Measurements from ENCODE around the gene TEX29. TPM values are rescaled to one million over a fixed set of nuclear protein-coding genes. Genes with fewer than 3 reads are reported as not detected.

Gene TEX29
- total RNA-seq, 1 donor from 2014 or later = 2.9 TPM

GRCh38 chr13:111304603-111305289 is 15.7 kb upstream of the TEX29 start:
- intact Hi-C loops (cut with DNase I) = no loop called here
- DNase-seq (ENCODE audit: extremely low spot score in 2 of 2) = no peak
- no peaks in the 10 kb centered on the region for H3K4me1 ChIP-seq
- H3K36me3 ChIP-seq = peaks cover 5 to 73% of the 10 kb centered on the region in 2 donors
- no peak overlapping the region for H3K4me3 ChIP-seq
- TF ChIP-seq POLR2A (IDR thresholded peaks at IDR 0.05) (no peak), CTCF (IDR thresholded peaks at IDR 0.05) (no peak), POLR2AphosphoS5 (IDR thresholded peaks at IDR 0.05; ENCODE audit: insufficient read depth in 1 of 2, low read depth in 1 of 2) (no peak)
- H3K9me3 ChIP-seq = no peaks in the 10 kb centered on the region
- no peak overlapping the region for H3K27ac ChIP-seq
- H3K27me3 ChIP-seq = no peaks in the 10 kb centered on the region

GRCh38 chr13:111312944-111313590 is 7.4 kb upstream of the TEX29 start:
- no peaks in the 10 kb centered on the region for H3K27me3 ChIP-seq
- no peaks in the 10 kb centered on the region for H3K4me1 ChIP-seq
- TF ChIP-seq CTCF (IDR thresholded peaks at IDR 0.05) (no peak), POLR2A (IDR thresholded peaks at IDR 0.05) (no peak), POLR2AphosphoS5 (IDR thresholded peaks at IDR 0.05; ENCODE audit: insufficient read depth in 1 of 2, low read depth in 1 of 2) (no peak)
- no peak for DNase-seq (ENCODE audit: extremely low spot score in 2 of 2)
- no peaks in the 10 kb centered on the region for H3K36me3 ChIP-seq
- no peaks in the 10 kb centered on the region for H3K9me3 ChIP-seq
- intact Hi-C loops (cut with DNase I) = no loop called here
- no peak overlapping the region for H3K4me3 ChIP-seq
- no peak overlapping the region for H3K27ac ChIP-seq

GRCh38 chr13:111313911-111314425 is 6.5 kb upstream of the TEX29 start:
- no peaks in the 10 kb centered on the region for H3K4me1 ChIP-seq
- intact Hi-C loops (cut with DNase I) = no loop called here
- no peaks in the 10 kb centered on the region for H3K36me3 ChIP-seq
- H3K27me3 ChIP-seq = no peaks in the 10 kb centered on the region
- H3K4me3 ChIP-seq = no peak overlapping the region
- no peak overlapping the region for H3K27ac ChIP-seq
- no peak for DNase-seq (ENCODE audit: extremely low spot score in 2 of 2)
- no peak for TF ChIP-seq POLR2AphosphoS5 (IDR thresholded peaks at IDR 0.05; ENCODE audit: insufficient read depth in 1 of 2, low read depth in 1 of 2)
- no peak for TF ChIP-seq CTCF (IDR thresholded peaks at IDR 0.05)
- TF ChIP-seq POLR2A (IDR thresholded peaks at IDR 0.05) = no peak
- no peaks in the 10 kb centered on the region for H3K9me3 ChIP-seq

GRCh38 chr13:111314852-111315251 is 5.6 kb upstream of the TEX29 start:
- no peak for TF ChIP-seq POLR2AphosphoS5 (IDR thresholded peaks at IDR 0.05; ENCODE audit: insufficient read depth in 1 of 2, low read depth in 1 of 2)
- no peak for TF ChIP-seq POLR2A (IDR thresholded peaks at IDR 0.05)
- TF ChIP-seq CTCF (IDR thresholded peaks at IDR 0.05) = no peak

More at GRCh38 chr13:111314852-111315251, 5.6 kb upstream of the TEX29 start:
- no peak overlapping the region for H3K4me3 ChIP-seq
- H3K27ac ChIP-seq = no peak overlapping the region
- no peak for DNase-seq (ENCODE audit: extremely low spot score in 2 of 2)
- no peaks in the 10 kb centered on the region for H3K9me3 ChIP-seq
- intact Hi-C loops (cut with DNase I) = no loop called here
- no peaks in the 10 kb centered on the region for H3K27me3 ChIP-seq
- no peaks in the 10 kb centered on the region for H3K4me1 ChIP-seq
- no peaks in the 10 kb centered on the region for H3K36me3 ChIP-seq
